ENCODE results near the gene MNX1. TPM values are rescaled to one million over a fixed set of nuclear protein-coding genes. Genes with fewer than 3 reads are reported as not detected.

The MNX1 gene
- total and polyA plus RNA-seq, 2 of the 4 experiments (the other 2 are of a cell fraction): not detected

DNA sequence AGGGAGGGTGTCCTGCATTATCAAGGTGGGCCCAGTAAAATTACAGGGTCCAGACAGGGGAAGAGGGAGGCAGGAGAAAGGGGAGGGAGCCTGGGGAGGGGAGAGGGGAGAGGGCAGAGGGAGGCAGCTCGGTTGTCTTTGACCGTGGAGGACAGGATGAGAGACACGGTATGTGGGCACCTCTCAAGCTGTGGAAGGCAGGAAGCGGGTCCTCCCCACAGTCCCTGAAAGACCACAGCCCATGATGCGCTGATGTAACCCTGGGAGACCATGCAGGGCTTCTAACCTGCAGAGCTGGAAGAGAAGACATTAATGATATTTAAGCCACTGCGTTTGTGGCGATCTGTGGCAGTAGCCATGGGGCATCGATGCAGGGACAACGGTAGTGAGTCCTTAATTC, 27.2 kb upstream of the MNX1 start:
- Histone ChIP-seq H3K4me3 (ENCODE audit: insufficient read depth, low read depth, low read length) (no peak overlapping the region), H3K36me3 (ENCODE audit: control insufficient read depth, insufficient read depth, low read length) (no peaks in the 10 kb centered on the region), H2BK120ac (ENCODE audit: low read depth, low read length) (no peak overlapping the region), H3K4me2 (ENCODE audit: low read depth, low read length) (no peak overlapping the region), H2BK5ac (ENCODE audit: low read depth, low read length, poor library complexity, severe bottlenecking) (no peak overlapping the region), H3K18ac (ENCODE audit: low read depth, low read length) (no peak overlapping the region), H3K56ac (ENCODE audit: extremely low read depth, insufficient read depth, low read length) (no peak overlapping the region), H2BK20ac (ENCODE audit: low read depth, low read length) (no peak overlapping the region), H2AFZ (replicated peaks; ENCODE audit: low read length, poor library complexity) (no peak overlapping the region), H2BK15ac (ENCODE audit: low read depth, low read length) (no peak overlapping the region), H4K20me1 (ENCODE audit: insufficient read depth, low read length) (no peaks in the 10 kb centered on the region), H3K9me3 (ENCODE audit: control insufficient read depth, insufficient read depth, low read length) (peaks cover 6% of the 10 kb centered on the region), H3K9me1 (ENCODE audit: insufficient read depth, low read length) (no peaks in the 10 kb centered on the region), H3K9ac (ENCODE audit: low read depth, low read length) (no peak overlapping the region), H2AK9ac (replicated peaks; ENCODE audit: low read depth, low read length, poor library complexity) (no peak overlapping the region), H3K79me1 (ENCODE audit: low read depth in 1 of 2, low read length in 2 of 2) (no peaks in the 10 kb centered on the region), H3K27me3 (ENCODE audit: control insufficient read depth, insufficient read depth, low read length) (peaks cover 18% of the 10 kb centered on the region), H3K23ac (ENCODE audit: low read depth, low read length) (no peak overlapping the region), H2AK5ac (ENCODE audit: low read depth, low read length) (no peak overlapping the region), H4K5ac (ENCODE audit: low read depth, low read length) (no peak overlapping the region), H4K8ac (ENCODE audit: low read depth in 2 of 2, low read length in 2 of 2) (no peak overlapping the region), H3K4me1 (ENCODE audit: control insufficient read depth, insufficient read depth, low read length) (no peaks in the 10 kb centered on the region), H4K91ac (ENCODE audit: insufficient read depth, low read depth, low read length) (no peak overlapping the region), H3K14ac (replicated peaks; ENCODE audit: low read depth, low read length) (no peak overlapping the region), H3K4ac (ENCODE audit: low read depth, low read length) (no peak overlapping the region), H3K27ac (ENCODE audit: insufficient read depth, low read length) (no peak overlapping the region)
- no peak for TF ChIP-seq BHLHE40 (IDR thresholded peaks at IDR 0.05; ENCODE audit: low read depth, low read length)
- TF ChIP-seq, protein P1, sequence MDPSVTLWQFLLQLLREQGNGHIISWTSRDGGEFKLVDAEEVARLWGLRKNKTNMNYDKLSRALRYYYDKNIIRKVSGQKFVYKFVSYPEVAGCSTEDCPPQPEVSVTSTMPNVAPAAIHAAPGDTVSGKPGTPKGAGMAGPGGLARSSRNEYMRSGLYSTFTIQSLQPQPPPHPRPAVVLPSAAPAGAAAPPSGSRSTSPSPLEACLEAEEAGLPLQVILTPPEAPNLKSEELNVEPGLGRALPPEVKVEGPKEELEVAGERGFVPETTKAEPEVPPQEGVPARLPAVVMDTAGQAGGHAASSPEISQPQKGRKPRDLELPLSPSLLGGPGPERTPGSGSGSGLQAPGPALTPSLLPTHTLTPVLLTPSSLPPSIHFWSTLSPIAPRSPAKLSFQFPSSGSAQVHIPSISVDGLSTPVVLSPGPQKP (IDR thresholded peaks at IDR 0.05; ENCODE audit: borderline replicate concordance, low read depth, low read length): no peak
- no peak for TF ChIP-seq SMC3 (IDR thresholded peaks at IDR 0.05; ENCODE audit: low read depth, low read length)
- TF ChIP-seq, protein P2, sequence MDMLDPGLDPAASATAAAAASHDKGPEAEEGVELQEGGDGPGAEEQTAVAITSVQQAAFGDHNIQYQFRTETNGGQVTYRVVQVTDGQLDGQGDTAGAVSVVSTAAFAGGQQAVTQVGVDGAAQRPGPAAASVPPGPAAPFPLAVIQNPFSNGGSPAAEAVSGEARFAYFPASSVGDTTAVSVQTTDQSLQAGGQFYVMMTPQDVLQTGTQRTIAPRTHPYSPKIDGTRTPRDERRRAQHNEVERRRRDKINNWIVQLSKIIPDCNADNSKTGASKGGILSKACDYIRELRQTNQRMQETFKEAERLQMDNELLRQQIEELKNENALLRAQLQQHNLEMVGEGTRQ (IDR thresholded peaks at IDR 0.05; ENCODE audit: low read depth, low read length): no peak
- TF ChIP-seq MAZ (IDR thresholded peaks at IDR 0.05; ENCODE audit: borderline replicate concordance, low read depth, low read length): no peak
- no peak for TF ChIP-seq CEBPB (IDR thresholded peaks at IDR 0.05; ENCODE audit: low read depth, low read length)
- no peak for TF ChIP-seq RFX5 (IDR thresholded peaks at IDR 0.05; ENCODE audit: low read depth, low read length)
- no peak for TF ChIP-seq FOS (IDR thresholded peaks at IDR 0.05; ENCODE audit: low read depth, low read length)
- TF ChIP-seq MXI1 (IDR thresholded peaks at IDR 0.05; ENCODE audit: borderline replicate concordance, low read depth, low read length): no peak
- intact Hi-C loops (cut with micrococcal nuclease): no loop called here
- in situ Hi-C loops (cut with MboI; ENCODE audit: low sequenced_read_pairs): no loop called here
- POLR2A ChIA-PET (ENCODE audit: unreplicated experiment): no interaction called here
- DNase-seq (no peak), ATAC-seq (ENCODE audit: low read depth) (no peak)
- WGBS, 2 experiments (ENCODE audit: extremely low coverage in 2 of 2, insufficient read length in 1 of 2): 76% methylated on average over 7 of the region's 9 CpGs; no CpG with 5 or more reads in 1 of the 2 experiments
- BruUV-seq (replicated peaks): no TSS peak
- dilution Hi-C loops (cut with HindIII; ENCODE audit: low sequenced_read_pairs, unreplicated experiment): no loop called here
- CTCF ChIA-PET: no interaction called here

Measured in IMR-90 (cell line).